AG10803 (cell line): ENCODE measurements around the gene OGFOD3.
A peak's percentile ranks its signal among the peaks of the same experiment; 100 is the strongest.
"Not testable (repeated sequence)": the region's sequence is repeated elsewhere in the genome, so short reads cannot be mapped to it uniquely, and the experiment has no call there.

Experiments
- DNase-seq: peaks from one replicate; pipeline ENCODE4 v3.0.0; 2010; ENCODE audit warnings: low read depth
- H3K4me3 ChIP-seq: 2 replicates; pipeline ENCODE4 v1.5.1; 2011; ENCODE audit warnings: mild to moderate bottlenecking, low read length, control low read depth
- CTCF ChIP-seq: conservative IDR thresholded peaks from 2 replicates; pipeline ENCODE4 v1.5.1; 2011; ENCODE audit warnings: mild to moderate bottlenecking, low read length, control low read depth, inconsistent platforms

The OGFOD3 gene

GRCh38 chr17:82351713-82352488, 66.5 kb downstream of the OGFOD3 start:
- DNase-seq = peak; percentile 79
- no peak overlapping the region for H3K4me3 ChIP-seq
- TF ChIP-seq CTCF = peak; percentile 88

GRCh38 chr17:82351254-82351712, 67.1 kb downstream of the OGFOD3 start:
- no peak overlapping the region for H3K4me3 ChIP-seq
- no peak for TF ChIP-seq CTCF
- DNase-seq = no peak

- DNase-seq = peak; percentile 28
- TF ChIP-seq CTCF = 0 out of 2 replicates have a peak, but pooled peaks have one; percentile 6
- H3K4me3 ChIP-seq = no peak overlapping the region
These were observed 68.0 kb downstream of the OGFOD3 start for GRCh38 chr17:82350182-82351030.

GRCh38 chr17:82349287-82349701, 69.1 kb downstream of the OGFOD3 start:
- DNase-seq = peak; percentile 84
- no peak for TF ChIP-seq CTCF
- H3K4me3 ChIP-seq = no peak overlapping the region

- no peak overlapping the region for H3K4me3 ChIP-seq
- peak; percentile 19 for DNase-seq
- TF ChIP-seq CTCF = no peak
These were observed 69.5 kb downstream of the OGFOD3 start for GRCh38 chr17:82348866-82349265.

GRCh38 chr17:82348434-82348833, 70.0 kb downstream of the OGFOD3 start:
- TF ChIP-seq CTCF = no peak
- no peak overlapping the region for H3K4me3 ChIP-seq
- no peak for DNase-seq

GRCh38 chr17:82347994-82348393, 70.4 kb downstream of the OGFOD3 start:
- not testable (repeated sequence) for DNase-seq, H3K4me3 ChIP-seq
